K562 (cell line): ENCODE measurements around the gene NPFFR1. TPM values are rescaled to one million over a fixed set of nuclear protein-coding genes. Genes with fewer than 3 reads are reported as not detected.
A peak's percentile ranks its signal among the peaks of the same experiment; 100 is the strongest.

ENCODE experiments used
- AFF4 ChIP-seq: sonication (generic); formaldehyde crosslinking; IDR thresholded peaks from 2 replicates; pipeline ENCODE4 v1.8.0; 2023; ENCODE audit warnings: mild to moderate bottlenecking, missing genetic modification reagents
- DDX20 ChIP-seq: fragments of 450-650 bp; IDR thresholded peaks from 2 replicates; pipeline ENCODE4 v1.6.1; 2016; ENCODE audit warnings: missing genetic modification characterization, low read depth, mild to moderate bottlenecking, missing compliant biosample characterization, moderate library complexity
- ETS1 ChIP-seq: conservative IDR thresholded peaks from 2 replicates; pipeline ENCODE4 v1.6.1; 2011; ENCODE audit warnings: low read depth, mild to moderate bottlenecking, low read length; ENCODE audit not compliant: control insufficient read depth
- ETS2 ChIP-seq: IDR thresholded peaks from 2 replicates; pipeline ENCODE4 v1.6.1; 2016; ENCODE audit warnings: borderline replicate concordance, missing genetic modification characterization, mild to moderate bottlenecking, moderate library complexity, missing compliant biosample characterization; ENCODE audit not compliant: poor library complexity, severe bottlenecking
- FUS ChIP-seq: fragments of 200-400 bp; formaldehyde crosslinking; optimal IDR thresholded peaks from 2 replicates; pipeline ENCODE3; 2017; ENCODE audit warnings: low read depth, low read length
- HES1 ChIP-seq: fragments of 450-650 bp; IDR thresholded peaks from 2 replicates; pipeline ENCODE4 v1.6.1; 2016; ENCODE audit warnings: low read depth, mild to moderate bottlenecking, moderate library complexity
- KDM2B ChIP-seq: fragments of 250-450 bp; sonication (Bioruptor Pico); IDR thresholded peaks from 2 replicates; pipeline ENCODE4 v1.8.0; 2021; ENCODE audit warnings: mild to moderate bottlenecking, moderate library complexity
- MAFG ChIP-seq: fragments of 450-650 bp; conservative IDR thresholded peaks from 2 replicates; pipeline ENCODE4 v1.6.1; 2016; ENCODE audit warnings: missing genetic modification characterization, missing compliant biosample characterization
- MAX ChIP-seq: sonication (generic); formaldehyde crosslinking; IDR thresholded peaks from 2 replicates; pipeline ENCODE4 v1.9.0; 2022; ENCODE audit warnings: mild to moderate bottlenecking, missing genetic modification reagents
- MITF ChIP-seq: IDR thresholded peaks from 2 replicates; pipeline ENCODE4 v1.6.1; 2014; ENCODE audit warnings: antibody characterized with exemption
- PHF20 ChIP-seq: fragments of 450-650 bp; IDR thresholded peaks from 2 replicates; pipeline ENCODE4 v1.6.1; 2018; ENCODE audit not compliant: partially characterized antibody
- SETDB1 ChIP-seq: IDR thresholded peaks from one replicate; pipeline ENCODE4 v1.6.1; 2012; ENCODE audit warnings: low read length, control low read depth, inconsistent platforms
- SRSF1 ChIP-seq: fragments of 200-400 bp; formaldehyde crosslinking; IDR thresholded peaks from 2 replicates; pipeline ENCODE4 v1.6.1; 2017; ENCODE audit warnings: mild to moderate bottlenecking, low read depth, low read length, moderate library complexity
- TAF15 ChIP-seq: fragments of 200-400 bp; formaldehyde crosslinking; IDR thresholded peaks from 2 replicates; pipeline ENCODE4 v1.6.1; 2017; ENCODE audit warnings: mild to moderate bottlenecking, low read depth, low read length, moderate library complexity
- THAP7 ChIP-seq: fragments of 250-450 bp; sonication (Bioruptor Pico); IDR thresholded peaks from 2 replicates; pipeline ENCODE4 v1.5.0; 2021
- USF2 ChIP-seq: sonication (generic); formaldehyde crosslinking; IDR thresholded peaks from 2 replicates; pipeline ENCODE4 v1.5.0; 2020; ENCODE audit warnings: missing genetic modification reagents
- ZNF133 ChIP-seq: fragments of 250-450 bp; sonication (Bioruptor Pico); IDR thresholded peaks from 2 replicates; pipeline ENCODE4 v1.4.0; 2020; ENCODE audit warnings: mild to moderate bottlenecking
- polyA plus RNA-seq, 8 experiments: library from polyadenylated mRNA; depleted of rRNA in 4 of 8; stranded (reverse) in 5 of 8; unstranded in 3 of 8; fragments of >200 nt; fragmentation: Nextera tagmentation in 2 of 8; fragmentation: Illumina TruSeq in 1 of 8; extraction: Ambion mirVana in 2 of 8; extraction: Trizol in 1 of 8; gene quantifications; 2 replicates each; pipeline versions ENCODE4 v1.2.1 to v1.2.3, GENCODE V29; 2011 to 2014; ENCODE audit warnings: inconsistent platforms in 1 of 8, missing spikeins in 1 of 8
- total RNA-seq, 7 experiments: library from RNA; depleted of rRNA in 6 of 7; stranded (reverse); fragments of >200 nt in 6 of 7; fragmentation: Illumina TruSeq in 2 of 7; extraction: Trizol in 2 of 7; gene quantifications; 2 replicates each; pipeline versions ENCODE4 v1.2.1 to v1.2.3, GENCODE V29; 2011 to 2021; ENCODE audit warnings: low replicate concordance in 1 of 7

Gene NPFFR1
- total and polyA plus RNA-seq, 9 of the 15 experiments (the other 6 are each of a cell fraction or from before 2014, with no cell fraction given): under 0.01 TPM; not detected in 8

- TF ChIP-seq USF2 (CRISPR knock-in tag) (peak; percentile 85), PHF20 (peak; percentile 48), MITF (0 out of 2 replicates have a peak, but pooled peaks have one; percentile 28), DDX20 (tag) (no peak), FUS (no peak), ZNF133 (CRISPR knock-in tag) (0 out of 2 replicates have a peak, but pooled peaks have one; percentile 73), TAF15 (no peak), MAX (CRISPR knock-in tag) (peak; percentile 99), HES1 (peak; percentile 50; the same call in 1 of the 2 replicates), ETS1 (peak; percentile 74), SRSF1 (0 out of 2 replicates have a peak, but pooled peaks have one; percentile 64), ETS2 (tag) (no peak), MAFG (tag) (no peak), AFF4 (CRISPR knock-in tag) (peak; percentile 80; the same call in 1 of the 2 replicates), KDM2B (CRISPR knock-in tag) (peak; percentile 20; the same call in 1 of the 2 replicates), THAP7 (CRISPR knock-in tag) (no peak), SETDB1 (no peak)
These were observed 50.5 kb downstream of the NPFFR1 start, which contains the start of gene PPA1 (continued) for GRCh38 chr10:70233109-70233938.
